Adipocyte (in vitro differentiated cells): ENCODE data around the gene ESR2.
A peak's percentile ranks its signal among the peaks of the same experiment; 100 is the strongest.
"Not testable (repeated sequence)": the region's sequence is repeated elsewhere in the genome, so short reads cannot be mapped to it uniquely, and the experiment has no call there.

Experiments
- DNase-seq: peaks from one replicate; pipeline ENCODE4 v3.0.0-alpha.2; 2015; ENCODE audit warnings: low read depth
- H3K27me3 ChIP-seq: replicated peaks from 2 replicates; pipeline ENCODE4 v1.7.0; 2013; ENCODE audit warnings: mild to moderate bottlenecking, low read length, moderate library complexity; ENCODE audit not compliant: control insufficient read depth, insufficient read depth
- H3K36me3 ChIP-seq: 2 replicates; pipeline ENCODE4 v1.7.0; 2013; ENCODE audit warnings: low read length, mild to moderate bottlenecking, moderate library complexity; ENCODE audit not compliant: control insufficient read depth, insufficient read depth, severe bottlenecking
- H3K4me1 ChIP-seq: 2 replicates; pipeline ENCODE4 v1.7.0; 2013; ENCODE audit warnings: mild to moderate bottlenecking, low read length, moderate library complexity; ENCODE audit not compliant: control insufficient read depth, insufficient read depth
- H3K4me3 ChIP-seq: 2 replicates; pipeline ENCODE4 v1.7.0; 2013; ENCODE audit warnings: mild to moderate bottlenecking, low read length, moderate library complexity
- H3K9ac ChIP-seq: 2 replicates; pipeline ENCODE4 v1.7.0; 2013; ENCODE audit warnings: mild to moderate bottlenecking, low read length, moderate library complexity
- H3K9me3 ChIP-seq: 2 replicates; pipeline ENCODE4 v1.7.0; 2013; ENCODE audit warnings: mild to moderate bottlenecking, low read length, moderate library complexity; ENCODE audit not compliant: control insufficient read depth

The ESR2 gene

DNA sequence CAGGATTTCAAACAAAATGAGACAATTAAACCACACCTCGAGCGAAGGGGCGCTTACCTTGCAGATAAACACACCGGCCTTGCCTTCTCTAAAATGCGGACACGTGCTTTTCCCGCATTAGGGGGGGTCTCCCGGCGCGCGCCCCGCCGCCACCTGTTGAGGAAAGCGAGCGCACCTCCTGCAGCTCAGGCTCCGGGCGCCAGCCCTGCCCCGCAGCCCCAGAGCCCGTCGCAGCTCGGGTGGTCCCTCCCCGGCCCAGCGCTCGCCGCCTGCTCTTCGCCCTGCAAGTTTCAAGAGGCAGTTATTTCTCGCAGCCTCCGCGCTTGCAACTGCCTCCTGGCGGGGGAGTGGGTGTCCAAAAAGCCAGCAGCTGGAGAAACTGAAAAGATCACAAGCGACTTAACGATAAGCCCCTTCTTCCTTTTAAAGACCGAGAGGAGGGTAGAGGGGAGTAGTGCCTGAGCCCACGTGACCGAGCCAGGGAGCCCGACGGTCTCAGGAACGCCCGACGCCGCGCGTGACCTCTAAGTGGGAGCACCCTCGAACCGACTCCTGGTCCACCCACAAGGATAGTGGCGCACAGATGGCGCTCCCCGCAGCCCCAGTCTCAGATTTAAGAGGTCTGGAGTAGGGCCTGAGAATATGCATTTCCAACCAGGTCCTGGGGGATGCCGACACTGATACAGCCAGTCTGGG, at the start of gene ESR2:
TSS of gene ESR2 (minus strand) at position 396 of the 696 bp plus-strand sequence. CDS start 11,386 bp downstream, outside the sequence.
- Histone ChIP-seq H3K4me1 (peaks cover 21% of the 10 kb centered on the region), H3K36me3 (no peaks in the 10 kb centered on the region), H3K27me3 (peaks cover 39% of the 10 kb centered on the region), H3K9ac (peak within 1 kb of the TSS; percentile 17), H3K9me3 (no peaks in the 10 kb centered on the region), H3K4me3 (peak within 1 kb of the TSS; percentile 74)
- peak; percentile 39 for DNase-seq

DNA sequence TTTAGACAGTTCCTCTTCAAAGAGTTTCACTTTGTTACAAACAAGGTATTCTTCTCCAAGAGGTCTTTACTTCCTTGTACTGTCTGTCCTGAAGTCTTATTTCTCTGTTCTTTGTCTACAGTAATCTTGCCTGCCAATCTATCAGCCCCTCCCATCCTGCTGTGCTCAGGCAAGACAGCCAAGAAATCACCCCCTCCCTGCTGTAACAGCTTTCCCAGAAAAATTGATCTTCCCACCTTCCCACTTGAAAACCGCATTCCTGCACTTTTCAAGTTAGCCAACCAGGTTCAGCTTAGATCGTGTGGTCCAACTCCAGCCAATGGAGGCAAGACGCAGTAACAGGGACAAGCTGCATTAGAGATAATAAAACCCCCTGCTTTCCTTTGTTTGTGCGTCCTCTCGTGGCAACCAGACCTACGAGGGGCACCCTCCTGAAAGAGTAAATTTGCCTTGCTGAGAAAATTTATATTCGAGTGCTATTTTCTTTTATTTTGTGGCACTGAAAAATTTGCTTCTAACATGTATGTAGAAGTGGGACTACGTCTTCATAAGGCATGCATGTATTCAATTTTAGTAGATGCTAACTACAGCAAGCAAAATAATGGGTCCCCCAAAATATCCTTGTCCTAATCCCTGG, 46.5 kb upstream of the ESR2 start:
- Histone ChIP-seq H3K9me3 (peaks cover 12% of the 10 kb centered on the region), H3K4me1 (peaks cover 3% of the 10 kb centered on the region), H3K27me3 (no peaks in the 10 kb centered on the region), H3K9ac (no peak overlapping the region), H3K4me3 (no peak overlapping the region), H3K36me3 (no peaks in the 10 kb centered on the region)
- no peak for DNase-seq

DNA sequence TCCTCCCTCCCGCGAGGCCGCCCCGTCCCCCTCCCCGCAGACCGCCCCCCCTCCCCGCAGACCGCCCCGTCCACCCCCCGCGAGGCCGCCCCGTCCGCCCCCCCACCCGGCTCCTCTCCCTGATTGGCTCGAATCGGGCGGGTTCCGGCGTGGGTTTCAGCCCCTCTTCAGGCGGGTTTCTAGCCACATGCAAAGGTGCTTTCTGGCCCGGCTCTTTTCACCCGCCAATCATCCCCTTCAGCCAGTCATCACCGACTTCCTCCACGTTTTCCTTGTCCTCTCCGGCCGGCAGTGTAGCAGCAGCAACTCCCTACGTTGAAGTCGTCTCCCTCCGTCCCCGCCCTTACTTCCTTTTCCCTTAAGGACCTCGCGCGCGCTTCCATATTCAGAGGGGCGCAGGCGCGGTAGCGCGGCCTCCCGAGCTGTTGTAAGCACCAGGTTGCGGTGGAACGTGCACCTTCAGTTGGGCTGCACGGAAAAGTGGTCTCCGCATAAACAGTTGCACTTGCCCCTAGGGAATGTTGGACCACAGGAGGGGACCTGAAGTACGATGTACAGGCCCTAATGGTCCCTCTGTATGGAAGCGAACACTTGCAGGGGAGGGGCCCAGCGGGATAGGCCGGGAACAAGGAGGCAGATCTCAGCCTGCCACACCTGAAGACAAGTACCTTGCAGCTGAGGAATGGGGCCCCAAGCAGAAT, 44.6 kb upstream of the ESR2 start:
- Histone ChIP-seq H3K27me3 (no peaks in the 10 kb centered on the region), H3K4me1 (peaks cover 3% of the 10 kb centered on the region)
- peak; percentile 97 for DNase-seq

GRCh38 chr14:64337888-64338615, 43.9 kb upstream of the ESR2 start:
- Histone ChIP-seq H3K36me3 (no peaks in the 10 kb centered on the region), H3K9ac (peak overlapping the region; percentile 84), H3K4me3 (peak overlapping the region; percentile 91), H3K9me3 (peaks cover 12% of the 10 kb centered on the region), H3K27me3 (no peaks in the 10 kb centered on the region), H3K4me1 (peaks cover 3% of the 10 kb centered on the region)
- DNase-seq: peak; percentile 84

More for the DNA sequence above, 44.6 kb upstream of the ESR2 start:
- Histone ChIP-seq H3K9me3 (peaks cover 12% of the 10 kb centered on the region), H3K36me3 (no peaks in the 10 kb centered on the region), H3K4me3 (peak overlapping the region; percentile 91), H3K9ac (peak overlapping the region; percentile 84)

- Histone ChIP-seq H3K9ac (no peak overlapping the region), H3K9me3 (no peaks in the 10 kb centered on the region), H3K27me3 (no peaks in the 10 kb centered on the region), H3K36me3 (no peaks in the 10 kb centered on the region), H3K4me1 (peaks cover 4% of the 10 kb centered on the region), H3K4me3 (no peak overlapping the region)
- no peak for DNase-seq
These were observed 35.0 kb upstream of the ESR2 start for GRCh38 chr14:64329149-64329548.

- peaks cover 4% of the 10 kb centered on the region for H3K4me1 ChIP-seq
- no peak overlapping the region for H3K4me3 ChIP-seq
- H3K36me3 ChIP-seq: no peaks in the 10 kb centered on the region
- no peak overlapping the region for H3K9ac ChIP-seq
- DNase-seq: no peak
- no peaks in the 10 kb centered on the region for H3K9me3 ChIP-seq
- no peaks in the 10 kb centered on the region for H3K27me3 ChIP-seq
These were observed 32.3 kb upstream of the ESR2 start for GRCh38 chr14:64326502-64326901.

- Histone ChIP-seq H3K36me3 (no peaks in the 10 kb centered on the region), H3K9ac (no peak overlapping the region), H3K27me3 (no peaks in the 10 kb centered on the region), H3K4me1 (peaks cover 4% of the 10 kb centered on the region), H3K4me3 (no peak overlapping the region), H3K9me3 (no peaks in the 10 kb centered on the region)
- peak; percentile 72 for DNase-seq
These were observed 30.7 kb upstream of the ESR2 start for GRCh38 chr14:64324895-64325294.

GRCh38 chr14:64324461-64324860, 30.3 kb upstream of the ESR2 start:
- H3K27me3 ChIP-seq: no peaks in the 10 kb centered on the region
- H3K36me3 ChIP-seq: no peaks in the 10 kb centered on the region
- no peak overlapping the region for H3K9ac ChIP-seq
- H3K4me3 ChIP-seq: no peak overlapping the region
- peaks cover 4% of the 10 kb centered on the region for H3K4me1 ChIP-seq
- peak; percentile 19 for DNase-seq
- no peaks in the 10 kb centered on the region for H3K9me3 ChIP-seq

DNA sequence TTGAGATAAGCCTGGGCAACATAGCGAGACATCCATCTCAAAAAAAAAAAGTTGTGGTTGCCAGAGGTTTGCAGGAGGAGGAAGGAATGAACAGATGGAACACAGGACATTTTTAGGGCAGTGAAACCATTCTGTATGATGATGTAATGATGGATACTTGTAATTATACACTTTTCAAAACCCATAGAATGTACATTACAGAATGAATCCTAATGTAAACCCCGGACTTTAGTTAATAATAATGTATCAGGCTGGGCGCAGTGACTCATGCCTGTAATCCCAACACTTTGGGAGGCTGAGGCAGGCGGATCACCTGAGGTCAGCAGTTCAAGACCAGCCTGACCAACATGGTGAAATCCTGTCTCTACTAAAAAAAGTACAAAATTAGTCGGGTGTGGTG, 26.2 kb upstream of the ESR2 start:
- H3K36me3 ChIP-seq, H3K9me3 ChIP-seq, H3K9ac ChIP-seq, H3K4me1 ChIP-seq, H3K4me3 ChIP-seq, DNase-seq, H3K27me3 ChIP-seq: not testable (repeated sequence)

- not testable (repeated sequence) for DNase-seq, H3K27me3 ChIP-seq, H3K36me3 ChIP-seq, H3K9me3 ChIP-seq, H3K4me1 ChIP-seq, H3K9ac ChIP-seq, H3K4me3 ChIP-seq
These were observed 24.5 kb upstream of the ESR2 start for GRCh38 chr14:64318695-64319094.

DNA sequence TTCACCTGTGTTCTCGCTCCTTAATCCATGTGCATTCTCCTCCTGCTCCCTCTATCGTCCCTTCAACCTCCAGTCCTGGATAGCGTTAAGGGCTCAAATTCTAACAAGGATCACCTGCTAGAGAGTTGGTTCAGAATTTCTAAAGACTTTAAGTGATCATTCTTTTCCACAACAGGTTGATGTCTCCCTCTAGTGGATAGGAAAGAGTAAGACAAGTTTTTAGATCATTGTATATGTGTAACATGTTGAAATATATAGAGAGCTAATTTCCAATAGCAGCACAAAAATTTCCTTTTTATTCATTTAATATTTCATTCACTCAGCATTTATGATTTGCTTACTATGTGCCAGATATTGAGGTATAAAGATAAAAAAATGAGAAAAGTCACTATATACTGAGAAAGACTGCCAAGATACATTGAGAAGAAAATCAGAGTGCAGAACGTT, 9.3 kb upstream of the ESR2 start:
- no peaks in the 10 kb centered on the region for H3K9me3 ChIP-seq
- DNase-seq: peak; percentile 85
- H3K4me1 ChIP-seq: no peaks in the 10 kb centered on the region
- H3K9ac ChIP-seq: no peak overlapping the region
- H3K36me3 ChIP-seq: no peaks in the 10 kb centered on the region
- no peak overlapping the region for H3K4me3 ChIP-seq
- peaks cover 16% of the 10 kb centered on the region for H3K27me3 ChIP-seq
